ENCODE data around the gene CDHR2. TPM values are rescaled to one million over a fixed set of nuclear protein-coding genes. Genes with fewer than 3 reads are reported as not detected.

Gene CDHR2
- total RNA-seq, 1 donor from 2014 or later = 0.45 TPM

GRCh38 chr5:176532795-176533194 is 16.3 kb upstream of the CDHR2 start:
- Mint-ChIP-seq H3K9me3 (no peaks in the 10 kb centered on the region), H3K27me3 (ENCODE audit: low read depth) (no peaks in the 10 kb centered on the region), H3K27ac (peak overlapping the region; percentile 100), H3K4me3 (no peak overlapping the region), H3K36me3 (peaks cover 13% of the 10 kb centered on the region), H3K4me1 (peaks cover 30% of the 10 kb centered on the region)
- DNase-seq (ENCODE audit: low spot score in 2 of 2, unreplicated experiment in 2 of 2) = no peak
- no peak for TF ChIP-seq CTCF (IDR thresholded peaks at IDR 0.05; ENCODE audit: unreplicated experiment)

DNA sequence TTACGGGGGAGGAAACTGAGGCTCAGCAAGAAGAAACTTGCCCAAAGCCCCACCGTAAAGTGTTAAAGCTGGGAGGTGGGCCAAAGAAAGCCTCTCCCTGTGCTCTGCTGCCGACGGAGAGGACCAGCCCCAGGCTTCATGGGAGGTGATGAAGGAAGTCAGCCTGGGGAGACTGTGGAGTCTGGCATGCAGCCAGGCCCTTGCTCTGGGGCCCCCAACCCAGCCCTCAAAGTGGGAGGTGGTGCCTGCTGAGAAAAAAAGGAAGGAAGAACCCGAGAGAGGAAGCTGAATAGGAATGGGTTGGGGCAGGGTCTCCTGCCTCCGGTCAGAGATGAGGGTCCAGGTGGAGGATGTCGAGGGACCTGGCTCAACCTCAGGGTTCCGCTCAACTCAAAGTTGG is 15.8 kb upstream of the CDHR2 start:
- Mint-ChIP-seq H3K4me3 (peak overlapping the region; percentile 98), H3K27me3 (ENCODE audit: low read depth) (no peaks in the 10 kb centered on the region), H3K27ac (peak overlapping the region; percentile 100), H3K9me3 (no peaks in the 10 kb centered on the region), H3K36me3 (peaks cover 8% of the 10 kb centered on the region), H3K4me1 (peaks cover 36% of the 10 kb centered on the region)
- no peak for DNase-seq (ENCODE audit: low spot score in 2 of 2, unreplicated experiment in 2 of 2)
- TF ChIP-seq CTCF (IDR thresholded peaks at IDR 0.05; ENCODE audit: unreplicated experiment) = no peak

GRCh38 chr5:176533894-176534611 is 15.1 kb upstream of the CDHR2 start:
- DNase-seq (ENCODE audit: low spot score in 2 of 2, unreplicated experiment in 2 of 2) = no peak
- H3K4me1 Mint-ChIP-seq = peaks cover 36% of the 10 kb centered on the region
- peak overlapping the region; percentile 100 for H3K27ac Mint-ChIP-seq
- H3K9me3 Mint-ChIP-seq = no peaks in the 10 kb centered on the region
- TF ChIP-seq CTCF (IDR thresholded peaks at IDR 0.05; ENCODE audit: unreplicated experiment) = no peak
- H3K4me3 Mint-ChIP-seq = peak overlapping the region; percentile 98
- H3K27me3 Mint-ChIP-seq (ENCODE audit: low read depth) = no peaks in the 10 kb centered on the region
- H3K36me3 Mint-ChIP-seq = peaks cover 6% of the 10 kb centered on the region

- peak overlapping the region; percentile 98 for H3K4me3 Mint-ChIP-seq
- peaks cover 36% of the 10 kb centered on the region for H3K4me1 Mint-ChIP-seq
- no peaks in the 10 kb centered on the region for H3K9me3 Mint-ChIP-seq
- no peak for DNase-seq (ENCODE audit: low spot score in 2 of 2, unreplicated experiment in 2 of 2)
- H3K27me3 Mint-ChIP-seq (ENCODE audit: low read depth) = no peaks in the 10 kb centered on the region
- H3K36me3 Mint-ChIP-seq = peaks cover 6% of the 10 kb centered on the region
- peak overlapping the region; percentile 100 for H3K27ac Mint-ChIP-seq
- no peak for TF ChIP-seq CTCF (IDR thresholded peaks at IDR 0.05; ENCODE audit: unreplicated experiment)
These were observed 14.5 kb upstream of the CDHR2 start for GRCh38 chr5:176534640-176535039.

- Mint-ChIP-seq H3K27ac (peak overlapping the region; percentile 100), H3K27me3 (ENCODE audit: low read depth) (no peaks in the 10 kb centered on the region)
- TF ChIP-seq CTCF (IDR thresholded peaks at IDR 0.05; ENCODE audit: unreplicated experiment) = no peak
These were observed 14.0 kb upstream of the CDHR2 start for GRCh38 chr5:176535101-176535663.

More at GRCh38 chr5:176535101-176535663, 14.0 kb upstream of the CDHR2 start:
- Mint-ChIP-seq H3K4me1 (peaks cover 36% of the 10 kb centered on the region), H3K4me3 (peak overlapping the region; percentile 98), H3K36me3 (peaks cover 6% of the 10 kb centered on the region), H3K9me3 (no peaks in the 10 kb centered on the region)
- no peak for DNase-seq (ENCODE audit: low spot score in 2 of 2, unreplicated experiment in 2 of 2)

Measured in mesothelial cell of epicardium (in vitro differentiated cells).